Peyer's patch (tissue), 4 donors: Measurements from ENCODE around the gene CHSY3.

Experiments used
- POLR2A ChIP-seq, 2 donors: fragments of 450-650 bp; IDR thresholded peaks; one replicate each; pipeline ENCODE4 v1.5.1; 2017; ENCODE audit warnings: antibody characterized with exemption in 2 of 2, mild to moderate bottlenecking in 2 of 2, moderate library complexity in 2 of 2
- TF ChIP-seq, protein P1 (sequence below), 6 experiments: fragments of 450-650 bp in 4 of 6; fragments of 200-600 bp in 2 of 6; sonication (generic) in 1 of 6; IDR thresholded peaks; one replicate each; pipeline ENCODE4 v1.5.1; 2017 to 2019; ENCODE audit warnings: antibody characterized with exemption in 6 of 6, mild to moderate bottlenecking in 3 of 6, moderate library complexity in 1 of 6

DNA sequence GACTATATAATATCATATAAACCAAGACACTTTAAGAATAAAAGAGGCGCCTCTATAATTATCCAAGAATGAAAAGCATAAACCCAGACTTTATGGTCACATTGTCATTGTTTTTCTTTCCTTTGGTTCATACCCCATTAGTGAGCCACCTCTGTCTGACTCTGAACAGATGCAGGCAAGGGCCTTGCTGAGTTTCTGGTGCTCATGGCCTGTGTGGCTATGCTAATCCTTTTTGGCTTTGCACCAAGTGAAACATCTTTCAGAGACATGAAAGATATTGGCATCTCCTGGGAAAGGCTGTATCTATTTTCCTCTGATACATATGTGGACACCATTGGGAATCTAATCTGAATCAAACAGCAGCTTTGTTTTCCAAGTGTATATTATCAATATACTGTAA is 222.5 kb downstream of the CHSY3 start:
- no peak for TF ChIP-seq POLR2A (IDR thresholded peaks at IDR 0.05)
- TF ChIP-seq, protein P1, sequence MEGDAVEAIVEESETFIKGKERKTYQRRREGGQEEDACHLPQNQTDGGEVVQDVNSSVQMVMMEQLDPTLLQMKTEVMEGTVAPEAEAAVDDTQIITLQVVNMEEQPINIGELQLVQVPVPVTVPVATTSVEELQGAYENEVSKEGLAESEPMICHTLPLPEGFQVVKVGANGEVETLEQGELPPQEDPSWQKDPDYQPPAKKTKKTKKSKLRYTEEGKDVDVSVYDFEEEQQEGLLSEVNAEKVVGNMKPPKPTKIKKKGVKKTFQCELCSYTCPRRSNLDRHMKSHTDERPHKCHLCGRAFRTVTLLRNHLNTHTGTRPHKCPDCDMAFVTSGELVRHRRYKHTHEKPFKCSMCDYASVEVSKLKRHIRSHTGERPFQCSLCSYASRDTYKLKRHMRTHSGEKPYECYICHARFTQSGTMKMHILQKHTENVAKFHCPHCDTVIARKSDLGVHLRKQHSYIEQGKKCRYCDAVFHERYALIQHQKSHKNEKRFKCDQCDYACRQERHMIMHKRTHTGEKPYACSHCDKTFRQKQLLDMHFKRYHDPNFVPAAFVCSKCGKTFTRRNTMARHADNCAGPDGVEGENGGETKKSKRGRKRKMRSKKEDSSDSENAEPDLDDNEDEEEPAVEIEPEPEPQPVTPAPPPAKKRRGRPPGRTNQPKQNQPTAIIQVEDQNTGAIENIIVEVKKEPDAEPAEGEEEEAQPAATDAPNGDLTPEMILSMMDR (IDR thresholded peaks at IDR 0.05) = no peak
